H1 (cell line): Measurements from ENCODE around the gene STK39. TPM values are rescaled to one million over a fixed set of nuclear protein-coding genes. Genes with fewer than 3 reads are reported as not detected.

Experiments
- BACH1 ChIP-seq: IDR thresholded peaks from 2 replicates; pipeline ENCODE4 v1.6.1; 2012; ENCODE audit warnings: low read length, improper control_type of control experiment
- CBX5 ChIP-seq: fragments of 300-800, 300-1000 bp; sonication (generic); IDR thresholded peaks from 2 replicates; pipeline ENCODE4 v1.7.1; 2016; ENCODE audit warnings: antibody characterized with exemption, low read length, low read depth
- GTF2F1 ChIP-seq: IDR thresholded peaks from 2 replicates; pipeline ENCODE4 v1.6.1; 2012; ENCODE audit warnings: low read depth, low read length, improper control_type of control experiment, borderline replicate concordance
- MAX ChIP-seq: IDR thresholded peaks from 2 replicates; pipeline ENCODE4 v1.6.1; 2012; ENCODE audit warnings: inconsistent platforms
- RFX5 ChIP-seq: IDR thresholded peaks from 2 replicates; pipeline ENCODE4 v1.6.1; 2011; ENCODE audit warnings: low read depth, low read length, improper control_type of control experiment, borderline replicate concordance
- polyA plus RNA-seq, 7 experiments: library from polyadenylated mRNA; depleted of rRNA in 3 of 7; stranded (reverse) in 5 of 7; unstranded in 2 of 7; fragments of >200 nt in 5 of 7; fragments of 200-250 nt in 2 of 7; gene quantifications; 1 replicate in 5 of 7; 2 replicates in 1 of 7; 4 replicates in 1 of 7; pipeline versions ENCODE4 v1.2.1 to v1.2.3, GENCODE V29; 2011 to 2013; ENCODE audit warnings: missing spikeins in 2 of 7, mixed read lengths in 2 of 7
- total RNA-seq: library from RNA; stranded (reverse); fragmentation: NEBNext Ultra II Directional; extraction: Animal tissue kit (Norgen Biotek cat#: 25700); gene quantifications from 2 replicates; pipeline ENCODE4 v1.2.1, GENCODE V29; 2021

Gene STK39
- total and polyA plus RNA-seq, 2 of the 8 experiments (the other 6 are each of a cell fraction or from before 2014, with no cell fraction given): 13.7 to 23.8 TPM

- TF ChIP-seq MAX (no peak), CBX5 (no peak), RFX5 (no peak), GTF2F1 (no peak), BACH1 (no peak)
Observed at GRCh38 chr2:168149986-168150385, 97.4 kb downstream of the STK39 start (continued).
